GM12872 (cell line): ENCODE results near the gene IFRD2.

Experiments
- TF ChIP-seq, protein P1 (sequence below): IDR thresholded peaks from 3 replicates; pipeline ENCODE4 v1.5.1; 2011; ENCODE audit warnings: low read depth, mild to moderate bottlenecking, low read length, moderate library complexity; ENCODE audit not compliant: insufficient read depth

IFRD2 gene

DNA sequence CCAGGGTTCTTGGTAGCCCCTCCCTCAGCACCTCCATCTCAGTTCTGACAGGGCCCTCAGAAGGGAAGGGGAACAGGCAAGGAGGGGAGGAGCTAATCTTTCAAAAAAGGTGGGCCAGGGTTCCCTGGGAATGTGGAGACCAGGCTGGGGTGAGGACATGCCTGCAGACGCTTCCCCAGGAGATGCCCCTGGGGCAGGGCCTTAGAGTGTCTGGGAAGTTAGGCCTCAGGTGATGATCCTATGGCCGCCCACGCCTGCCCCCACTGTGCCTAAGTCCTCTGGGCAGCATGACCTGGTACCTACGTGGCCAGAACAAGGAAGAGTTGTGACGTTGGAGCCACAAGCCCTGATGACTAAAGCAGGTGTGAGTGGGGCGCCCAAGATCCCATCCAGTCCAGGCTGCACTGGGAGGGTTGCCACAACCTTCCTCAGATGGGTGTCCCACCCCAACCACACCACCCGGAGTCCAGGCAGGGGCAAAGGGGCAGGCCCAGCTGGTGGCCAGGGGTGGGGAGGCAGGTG is 27.2 kb downstream of the IFRD2 start:
- TF ChIP-seq, protein P1, sequence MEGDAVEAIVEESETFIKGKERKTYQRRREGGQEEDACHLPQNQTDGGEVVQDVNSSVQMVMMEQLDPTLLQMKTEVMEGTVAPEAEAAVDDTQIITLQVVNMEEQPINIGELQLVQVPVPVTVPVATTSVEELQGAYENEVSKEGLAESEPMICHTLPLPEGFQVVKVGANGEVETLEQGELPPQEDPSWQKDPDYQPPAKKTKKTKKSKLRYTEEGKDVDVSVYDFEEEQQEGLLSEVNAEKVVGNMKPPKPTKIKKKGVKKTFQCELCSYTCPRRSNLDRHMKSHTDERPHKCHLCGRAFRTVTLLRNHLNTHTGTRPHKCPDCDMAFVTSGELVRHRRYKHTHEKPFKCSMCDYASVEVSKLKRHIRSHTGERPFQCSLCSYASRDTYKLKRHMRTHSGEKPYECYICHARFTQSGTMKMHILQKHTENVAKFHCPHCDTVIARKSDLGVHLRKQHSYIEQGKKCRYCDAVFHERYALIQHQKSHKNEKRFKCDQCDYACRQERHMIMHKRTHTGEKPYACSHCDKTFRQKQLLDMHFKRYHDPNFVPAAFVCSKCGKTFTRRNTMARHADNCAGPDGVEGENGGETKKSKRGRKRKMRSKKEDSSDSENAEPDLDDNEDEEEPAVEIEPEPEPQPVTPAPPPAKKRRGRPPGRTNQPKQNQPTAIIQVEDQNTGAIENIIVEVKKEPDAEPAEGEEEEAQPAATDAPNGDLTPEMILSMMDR = no peak

DNA sequence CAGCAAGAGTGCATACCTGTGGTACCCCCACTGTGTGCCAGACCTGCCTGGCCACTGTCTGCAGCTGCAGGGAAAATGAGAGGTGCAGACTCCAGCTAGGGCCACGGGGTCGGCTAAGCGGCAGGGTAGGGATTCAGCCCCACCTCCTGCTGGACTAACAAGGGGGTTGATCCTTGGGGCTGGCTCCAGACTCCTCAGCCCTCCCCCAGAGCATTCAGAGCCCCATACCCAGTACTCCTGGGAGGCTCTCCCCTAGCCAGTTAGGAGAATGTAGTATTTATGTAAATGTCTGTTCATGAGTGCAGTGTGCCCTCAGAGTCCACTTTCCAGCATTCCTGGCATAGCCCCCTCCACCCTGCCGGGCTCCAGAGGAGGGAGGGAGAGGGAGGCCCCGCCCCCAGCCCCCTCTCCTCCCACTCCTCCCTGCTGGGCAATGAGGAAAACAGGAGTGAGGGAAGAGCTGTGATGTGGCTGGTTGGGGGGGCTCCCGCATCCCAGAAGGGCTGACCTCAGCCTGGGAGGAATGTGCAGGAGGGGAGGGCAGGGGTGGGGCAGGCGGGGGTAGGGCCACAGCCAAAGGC is 27.8 kb downstream of the IFRD2 start:
- TF ChIP-seq, protein P1 = no peak

DNA sequence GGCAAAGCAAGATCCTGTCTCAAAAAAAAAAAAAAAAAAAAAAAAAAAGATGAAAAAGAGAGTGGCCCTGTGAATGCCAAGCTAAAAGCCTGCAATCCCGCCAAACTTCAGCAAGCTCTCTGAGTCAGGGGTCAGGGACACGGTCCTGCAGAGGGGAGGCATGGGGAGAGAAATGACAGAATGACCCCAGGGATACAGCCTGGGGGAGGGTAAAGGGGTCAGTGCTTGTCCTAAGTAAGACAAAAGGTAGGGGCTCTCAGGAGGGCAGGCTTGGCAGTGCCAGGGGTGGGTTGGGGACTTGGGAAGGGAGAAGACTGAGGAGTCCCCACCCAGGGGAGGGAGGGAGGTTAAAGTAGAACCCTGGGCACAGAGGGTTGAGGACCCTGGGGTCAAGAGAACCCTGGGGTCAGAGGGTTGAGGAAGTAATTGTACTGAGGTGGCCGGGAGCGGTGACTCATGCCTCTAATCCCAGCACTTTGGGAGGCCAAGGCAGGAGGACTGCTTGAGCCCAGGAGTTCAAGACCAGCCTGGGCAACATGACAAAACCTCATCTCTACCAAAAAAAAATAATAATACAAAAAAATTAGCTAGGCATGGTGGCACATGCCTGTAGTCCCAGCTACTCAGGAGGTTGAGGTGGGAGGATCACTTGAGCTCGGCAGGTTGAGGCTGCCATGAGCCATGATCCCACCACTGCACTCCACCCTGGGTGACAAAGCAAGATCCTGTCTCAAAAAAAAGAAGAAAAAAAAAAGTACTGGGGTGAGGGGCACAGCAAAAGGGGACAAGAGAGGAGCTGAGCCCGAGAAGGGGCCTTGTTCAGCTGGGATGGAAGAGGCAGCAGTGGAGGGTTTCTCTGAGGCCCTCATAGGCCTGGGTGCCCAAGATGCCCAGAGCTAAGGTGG is 28.5 kb downstream of the IFRD2 start:
- TF ChIP-seq, protein P1 = no peak

GRCh38 chr3:50262778-50263177 is 29.5 kb downstream of the IFRD2 start:
- TF ChIP-seq, protein P1 = no peak

DNA sequence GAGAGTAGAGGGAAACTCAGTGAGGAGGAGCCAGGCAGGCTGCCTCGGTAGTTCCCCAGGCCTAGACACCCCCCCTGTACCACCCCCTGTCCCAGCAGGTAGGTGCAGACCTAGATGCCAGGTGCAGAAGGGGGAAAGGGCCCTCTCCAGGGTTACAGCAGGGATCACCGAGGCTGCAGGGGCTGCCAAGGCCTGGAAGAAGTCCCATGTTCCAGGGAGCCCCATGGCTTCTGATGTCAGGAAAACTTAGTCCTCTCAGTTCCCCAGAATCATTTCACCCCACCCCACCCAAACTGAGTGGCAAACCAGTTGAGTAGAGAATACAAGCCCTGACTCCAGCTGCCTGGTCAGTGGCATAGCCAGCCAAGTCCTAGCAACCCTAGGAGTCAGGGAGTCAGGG is 30.7 kb downstream of the IFRD2 start:
- TF ChIP-seq, protein P1 = no peak

DNA sequence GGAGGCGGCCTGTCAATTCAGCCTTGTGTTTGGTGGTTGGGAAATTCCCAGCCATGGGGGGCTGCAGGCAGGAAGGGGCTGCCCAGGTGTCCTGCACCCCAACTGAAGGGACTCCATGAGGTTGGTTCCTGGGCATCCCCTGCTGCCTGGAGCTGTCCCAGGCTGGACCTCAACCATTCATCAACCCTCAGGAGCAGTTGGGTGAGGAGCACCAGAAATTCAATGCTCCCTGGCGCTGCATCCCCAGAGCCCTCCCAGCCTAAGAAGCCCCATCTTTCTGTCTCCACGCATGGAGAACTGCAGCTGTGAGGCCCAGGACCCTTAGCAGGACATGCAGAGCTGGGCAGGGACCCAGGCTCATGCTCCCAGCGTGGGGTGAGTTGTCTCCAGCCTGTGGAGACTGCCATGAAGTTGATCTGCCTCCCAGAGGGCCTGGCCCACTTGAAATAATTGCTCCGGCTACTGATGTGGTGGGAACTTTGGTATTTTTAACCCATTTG is 31.2 kb downstream of the IFRD2 start:
- TF ChIP-seq, protein P1 = no peak
